ENCODE results near the gene CROCC2.

The CROCC2 gene

GRCh38 chr2:240898108-240898730 is 7.9 kb upstream of the CROCC2 start:
- DNase-seq (ENCODE audit: insufficient read length, low spot score), result no peak
- FAIRE-seq, result no peak
- TF ChIP-seq CTCF (IDR thresholded peaks at IDR 0.05; ENCODE audit: insufficient read depth, missing control alignments), result no peak

DNA sequence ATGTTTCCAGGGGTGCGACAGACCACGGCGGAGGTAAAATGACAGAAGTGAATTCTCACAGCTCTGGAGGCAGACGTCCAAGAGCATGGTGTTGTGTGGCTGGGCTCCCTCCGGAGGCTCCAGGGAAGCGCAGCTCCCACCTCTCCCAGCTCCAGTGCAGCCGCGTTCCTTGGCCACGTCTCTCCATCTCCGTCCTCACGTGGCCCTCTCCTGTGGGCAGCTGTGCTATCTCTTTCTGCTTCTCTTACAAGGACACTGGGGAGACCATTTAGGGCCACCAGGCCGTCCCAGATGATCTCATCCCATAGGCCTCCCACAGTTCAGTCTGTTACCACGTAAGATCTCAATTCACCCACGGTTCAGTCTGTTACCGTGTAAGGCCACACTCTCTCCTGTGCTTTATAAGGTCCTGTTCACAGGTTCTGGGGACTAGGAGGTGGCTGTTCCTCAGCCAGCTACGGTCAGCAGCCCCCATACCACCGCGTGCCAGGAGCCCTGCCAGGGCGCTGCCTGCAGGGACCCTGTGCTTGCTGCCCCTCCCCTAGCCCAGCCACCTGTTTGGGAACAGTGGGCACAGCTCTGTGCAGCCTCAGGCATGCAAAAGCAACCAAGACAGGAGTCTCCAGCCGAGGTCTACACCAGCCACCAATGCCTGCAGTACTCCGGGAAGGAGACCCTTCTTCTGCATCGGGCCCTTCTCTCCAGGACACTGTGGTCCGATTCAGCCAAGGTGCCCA is 7.2 kb upstream of the CROCC2 start:
- DNase-seq (ENCODE audit: insufficient read length, low spot score) (no peak), FAIRE-seq (no peak)
- TF ChIP-seq CTCF (IDR thresholded peaks at IDR 0.05; ENCODE audit: insufficient read depth, missing control alignments), result no peak

DNA sequence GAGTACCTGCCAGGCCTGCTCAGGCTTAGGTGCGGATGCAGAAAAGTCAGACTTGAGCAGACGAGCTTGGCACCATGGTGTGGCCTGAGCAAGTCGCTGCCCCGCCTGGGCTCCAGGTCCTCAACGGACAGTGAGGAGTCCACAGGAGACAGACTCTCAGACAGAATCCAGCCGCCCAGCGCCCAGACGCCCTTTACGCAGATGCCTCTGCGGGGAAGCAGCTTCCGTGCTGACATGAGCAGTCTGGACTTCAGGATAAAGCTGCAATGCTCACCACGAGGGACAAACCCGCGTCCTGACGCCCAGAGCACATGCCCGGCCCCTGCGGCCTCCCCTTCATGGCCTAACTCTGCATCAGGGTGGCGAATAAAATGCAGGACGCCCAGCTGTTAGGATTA is 6.7 kb upstream of the CROCC2 start:
- TF ChIP-seq CTCF (IDR thresholded peaks at IDR 0.05; ENCODE audit: insufficient read depth, missing control alignments), result no peak
- FAIRE-seq, result no peak
- DNase-seq (ENCODE audit: insufficient read length, low spot score), result no peak

- no peak for TF ChIP-seq CTCF (IDR thresholded peaks at IDR 0.05; ENCODE audit: insufficient read depth, missing control alignments)
- no peak for FAIRE-seq
- DNase-seq (ENCODE audit: insufficient read length, low spot score), result no peak
Measured at GRCh38 chr2:240900141-240900860, 5.8 kb upstream of the CROCC2 start.

DNA sequence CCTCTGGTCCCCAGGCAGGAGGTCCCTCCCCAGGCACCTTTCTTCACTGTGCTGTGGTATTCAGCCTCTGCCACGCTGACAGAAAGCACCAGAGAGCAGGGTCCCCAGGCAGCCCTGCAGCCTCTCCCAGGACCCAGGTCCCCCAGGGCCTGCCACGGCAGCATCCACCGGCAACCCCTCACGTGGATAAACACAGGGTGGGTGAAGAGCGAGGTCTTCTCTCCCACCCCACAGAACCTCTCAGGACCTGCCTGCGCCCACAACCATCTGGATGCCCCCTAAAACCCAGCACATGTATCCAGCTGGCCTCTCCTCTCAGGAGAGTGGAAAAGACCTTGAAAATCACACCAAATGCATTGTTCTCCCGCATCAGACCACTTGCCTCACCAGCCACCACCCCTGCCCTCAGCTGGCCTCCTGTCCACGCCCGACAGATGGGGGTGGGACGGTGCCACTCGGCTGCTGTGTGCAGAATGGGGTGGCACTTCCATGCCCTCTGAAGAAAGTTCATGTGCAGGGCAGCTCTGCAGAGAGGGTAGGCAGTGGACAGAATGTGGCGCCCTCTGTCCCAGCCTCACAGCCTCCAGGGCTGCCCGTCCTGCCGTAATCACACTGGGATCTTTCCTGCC is 4.0 kb upstream of the CROCC2 start:
- no peak for DNase-seq (ENCODE audit: insufficient read length, low spot score)
- FAIRE-seq, result no peak
- TF ChIP-seq CTCF (IDR thresholded peaks at IDR 0.05; ENCODE audit: insufficient read depth, missing control alignments), result no peak

- TF ChIP-seq CTCF (IDR thresholded peaks at IDR 0.05; ENCODE audit: insufficient read depth, missing control alignments), result no peak
- DNase-seq (ENCODE audit: insufficient read length, low spot score), result no peak
- FAIRE-seq, result no peak
Measured at GRCh38 chr2:240902615-240903041, 3.5 kb upstream of the CROCC2 start.
